Measurements from ENCODE around the gene BDKRB2.

Gene BDKRB2

DNA sequence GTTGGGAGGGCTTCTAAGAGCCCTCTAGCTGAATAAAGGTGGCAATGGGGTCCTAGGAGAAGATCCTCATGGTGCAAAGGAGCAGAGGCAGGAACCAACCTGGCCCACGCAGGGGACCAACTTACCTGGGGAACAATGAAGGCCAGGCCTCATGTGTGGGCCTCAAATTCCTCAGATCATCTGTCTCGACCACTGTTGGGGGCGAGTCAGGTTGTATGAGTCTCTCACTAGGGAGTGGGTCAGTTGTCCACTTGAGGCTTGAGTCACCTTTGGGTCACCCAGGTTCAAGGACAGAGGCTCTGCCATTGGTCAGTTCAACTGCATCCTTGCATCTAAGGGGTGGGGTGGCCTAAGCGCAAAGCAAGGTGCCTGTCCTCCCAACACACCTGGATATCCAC is 43.7 kb upstream of the BDKRB2 start:
- TF ChIP-seq, protein P1, sequence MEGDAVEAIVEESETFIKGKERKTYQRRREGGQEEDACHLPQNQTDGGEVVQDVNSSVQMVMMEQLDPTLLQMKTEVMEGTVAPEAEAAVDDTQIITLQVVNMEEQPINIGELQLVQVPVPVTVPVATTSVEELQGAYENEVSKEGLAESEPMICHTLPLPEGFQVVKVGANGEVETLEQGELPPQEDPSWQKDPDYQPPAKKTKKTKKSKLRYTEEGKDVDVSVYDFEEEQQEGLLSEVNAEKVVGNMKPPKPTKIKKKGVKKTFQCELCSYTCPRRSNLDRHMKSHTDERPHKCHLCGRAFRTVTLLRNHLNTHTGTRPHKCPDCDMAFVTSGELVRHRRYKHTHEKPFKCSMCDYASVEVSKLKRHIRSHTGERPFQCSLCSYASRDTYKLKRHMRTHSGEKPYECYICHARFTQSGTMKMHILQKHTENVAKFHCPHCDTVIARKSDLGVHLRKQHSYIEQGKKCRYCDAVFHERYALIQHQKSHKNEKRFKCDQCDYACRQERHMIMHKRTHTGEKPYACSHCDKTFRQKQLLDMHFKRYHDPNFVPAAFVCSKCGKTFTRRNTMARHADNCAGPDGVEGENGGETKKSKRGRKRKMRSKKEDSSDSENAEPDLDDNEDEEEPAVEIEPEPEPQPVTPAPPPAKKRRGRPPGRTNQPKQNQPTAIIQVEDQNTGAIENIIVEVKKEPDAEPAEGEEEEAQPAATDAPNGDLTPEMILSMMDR (IDR thresholded peaks at IDR 0.05; ENCODE audit: low read depth, low read length, missing control alignments): no peak
- DNase-seq (ENCODE audit: low read depth): no peak
- no peak overlapping the region for H3K4me3 ChIP-seq (ENCODE audit: low read depth, low read length)
- in situ Hi-C loops (cut with HindIII; ENCODE audit: low sequenced_read_pairs): no loop called here

DNA sequence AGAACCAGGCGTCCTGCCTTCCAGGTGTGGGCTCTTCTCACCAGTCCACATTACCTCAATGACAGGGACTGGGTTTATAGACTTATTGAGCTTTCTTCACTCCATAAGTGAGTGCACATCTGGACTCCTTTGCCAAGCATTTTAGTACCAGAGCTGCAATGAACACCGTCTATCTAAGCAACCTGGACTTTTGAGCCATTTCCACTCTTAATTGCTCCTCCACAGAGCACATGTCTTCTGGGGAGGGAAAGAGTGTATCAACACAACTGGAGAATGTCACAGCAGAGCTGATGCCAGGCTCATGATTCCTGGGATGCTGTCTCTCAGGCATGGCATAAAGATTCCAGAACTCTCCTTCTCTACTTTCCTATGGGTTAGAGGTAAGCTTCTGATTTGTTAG is 43.0 kb upstream of the BDKRB2 start:
- H3K4me3 ChIP-seq (ENCODE audit: low read depth, low read length): no peak overlapping the region
- TF ChIP-seq, protein P1 (IDR thresholded peaks at IDR 0.05; ENCODE audit: low read depth, low read length, missing control alignments): no peak
- DNase-seq (ENCODE audit: low read depth): no peak
- in situ Hi-C loops (cut with HindIII; ENCODE audit: low sequenced_read_pairs): no loop called here

DNA sequence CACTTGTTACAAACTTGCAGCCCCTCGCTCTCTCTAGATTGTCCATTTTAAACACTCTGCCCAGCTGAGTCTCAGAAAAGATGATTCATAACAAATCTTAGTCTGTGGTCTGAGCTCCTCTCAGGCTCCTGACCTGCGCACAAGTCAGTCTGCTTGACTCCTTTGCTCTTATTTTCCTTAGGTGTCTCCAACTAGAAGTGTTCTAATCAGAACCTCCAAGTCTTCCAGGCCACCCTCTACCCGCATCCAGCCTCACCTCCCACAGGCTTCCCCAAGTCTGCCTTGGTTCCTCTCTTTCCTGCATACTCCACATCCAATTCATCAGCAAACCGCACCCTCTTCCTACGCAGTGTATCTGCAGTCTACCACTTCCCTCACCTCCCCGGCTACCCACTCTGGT is 42.4 kb upstream of the BDKRB2 start:
- TF ChIP-seq, protein P1 (IDR thresholded peaks at IDR 0.05; ENCODE audit: low read depth, low read length, missing control alignments): no peak
- no peak for DNase-seq (ENCODE audit: low read depth)
- H3K4me3 ChIP-seq (ENCODE audit: low read depth, low read length): no peak overlapping the region
- in situ Hi-C loops (cut with HindIII; ENCODE audit: low sequenced_read_pairs): no loop called here

DNA sequence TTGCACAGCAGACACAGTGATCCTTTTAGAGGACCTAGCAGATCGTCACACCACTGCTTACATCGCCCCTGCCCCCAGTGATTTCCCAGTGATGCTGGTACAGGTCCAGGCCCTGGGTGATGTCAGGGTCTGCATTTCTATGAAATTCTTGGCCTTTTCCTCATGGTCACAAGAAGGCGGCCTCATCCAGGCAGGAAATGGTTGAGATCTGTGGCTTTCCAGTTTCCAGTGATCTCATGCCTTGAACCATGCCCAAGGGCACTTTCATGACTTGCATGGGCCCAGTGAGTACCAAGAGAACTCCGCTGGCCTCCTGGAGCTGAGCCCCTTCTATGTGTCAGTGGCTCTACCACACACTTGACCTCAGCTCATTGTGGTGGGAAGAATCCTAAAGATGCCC is 41.9 kb upstream of the BDKRB2 start:
- TF ChIP-seq, protein P1 (IDR thresholded peaks at IDR 0.05; ENCODE audit: low read depth, low read length, missing control alignments): no peak
- no peak overlapping the region for H3K4me3 ChIP-seq (ENCODE audit: low read depth, low read length)
- no peak for DNase-seq (ENCODE audit: low read depth)
- in situ Hi-C loops (cut with HindIII; ENCODE audit: low sequenced_read_pairs): no loop called here

DNA sequence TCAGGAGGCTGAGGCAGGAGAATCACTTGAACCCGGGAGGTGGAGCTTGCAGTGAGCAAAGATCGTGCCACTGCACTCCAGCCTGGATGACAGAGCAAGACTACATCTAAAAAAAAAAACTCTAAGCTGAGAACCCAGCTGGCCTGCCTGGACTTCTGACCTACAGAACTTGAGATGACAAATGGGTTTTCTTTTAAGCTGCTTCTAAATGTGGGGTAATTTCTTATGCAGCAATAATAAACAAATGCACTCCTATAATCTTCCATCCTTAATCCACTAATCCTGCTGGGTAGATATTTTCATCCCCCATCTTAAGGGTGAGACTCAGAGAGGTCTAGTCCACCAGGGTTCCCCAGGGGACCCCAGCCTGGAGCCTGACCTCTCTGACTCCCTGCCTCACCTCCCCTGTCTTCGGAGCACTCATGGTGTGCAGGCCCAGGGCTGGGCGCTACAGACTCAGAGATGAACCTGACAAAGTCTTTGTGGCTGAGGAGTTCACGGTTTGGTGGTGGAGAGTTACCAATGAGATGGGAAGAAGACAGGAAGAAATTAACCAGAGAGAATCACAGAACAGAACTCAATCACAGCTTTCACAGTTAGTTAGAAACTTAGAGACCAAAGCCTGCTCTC is 39.7 kb upstream of the BDKRB2 start:
- in situ Hi-C loops (cut with HindIII; ENCODE audit: low sequenced_read_pairs): no loop called here
- no peak for DNase-seq (ENCODE audit: low read depth)
- H3K4me3 ChIP-seq (ENCODE audit: low read depth, low read length): no peak overlapping the region
- TF ChIP-seq, protein P1 (IDR thresholded peaks at IDR 0.05; ENCODE audit: low read depth, low read length, missing control alignments): no peak

DNA sequence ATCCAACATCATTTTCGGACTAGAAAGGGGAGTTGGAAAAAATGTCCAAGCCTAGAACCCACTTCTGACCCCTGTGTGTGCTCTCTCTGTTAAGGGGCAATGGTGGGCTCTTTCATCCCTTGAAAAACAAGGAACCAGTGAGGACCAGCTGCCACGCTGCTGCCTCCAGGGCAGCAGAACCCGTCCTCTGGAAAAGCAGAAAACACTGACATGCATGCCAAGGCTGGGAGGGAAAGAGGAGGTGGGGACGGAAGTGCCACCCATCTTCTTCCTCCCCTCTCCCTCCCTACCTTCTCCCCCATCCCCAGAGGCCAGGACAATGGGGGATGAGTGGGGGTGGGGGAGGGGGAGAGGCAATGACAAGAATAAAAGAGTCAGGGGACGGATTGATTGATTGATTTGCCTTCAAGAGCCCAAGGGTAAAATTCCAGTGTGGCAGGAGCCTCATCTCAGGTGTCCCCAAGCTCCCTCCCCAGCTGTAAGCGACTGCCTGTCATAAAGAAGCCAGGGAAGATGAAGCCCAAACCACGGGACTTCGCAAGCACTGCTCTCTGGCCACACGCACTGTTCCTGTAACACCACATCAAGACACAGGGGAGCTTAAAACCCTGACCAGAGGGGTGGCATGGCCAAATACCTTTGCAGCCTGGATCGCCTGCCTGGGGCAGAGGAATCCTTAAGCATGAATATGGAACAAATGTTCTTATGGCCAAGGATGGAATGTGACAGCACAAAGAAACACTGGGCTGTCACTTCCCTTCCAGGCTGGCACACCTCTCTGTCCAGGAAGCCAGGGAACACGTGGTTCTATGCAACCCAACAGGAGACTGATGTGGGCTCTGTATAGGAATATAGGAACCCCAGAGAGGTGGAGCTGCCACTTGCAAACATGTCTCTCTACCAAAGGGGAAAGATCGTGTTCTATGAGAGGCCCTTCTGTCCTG is 38.9 kb upstream of the BDKRB2 start:
- DNase-seq (ENCODE audit: low read depth): no peak
- TF ChIP-seq, protein P1 (IDR thresholded peaks at IDR 0.05; ENCODE audit: low read depth, low read length, missing control alignments): no peak
- in situ Hi-C loops (cut with HindIII; ENCODE audit: low sequenced_read_pairs): no loop called here
- H3K4me3 ChIP-seq (ENCODE audit: low read depth, low read length): no peak overlapping the region

Measured in astrocyte of the cerebellum (primary cell).